GM12878 (cell line): ENCODE data around the gene UBR3.

Experiments used
- BACH1 ChIP-seq: fragments of 450-650 bp; IDR thresholded peaks from 2 replicates; pipeline ENCODE4 v1.6.1; 2017; ENCODE audit warnings: mild to moderate bottlenecking, borderline replicate concordance
- CTCF ChIP-seq, 3 experiments: IDR thresholded peaks in 2 of 3; conservative IDR thresholded peaks in 1 of 3; 2 replicates each; pipeline ENCODE4 v1.5.1; 2011; ENCODE audit warnings: low read depth in 3 of 3, low read length in 3 of 3, mild to moderate bottlenecking in 3 of 3, control low read depth in 2 of 3, moderate library complexity in 2 of 3, inconsistent platforms in 1 of 3, mixed read lengths in 1 of 3; ENCODE audit not compliant: control insufficient read depth in 2 of 3, insufficient read depth in 1 of 3; ENCODE audit errors: extremely low read depth in 1 of 3
- MYC ChIP-seq: IDR thresholded peaks from 2 replicates; pipeline ENCODE4 v1.6.1; 2011; ENCODE audit warnings: mild to moderate bottlenecking, low read length, moderate library complexity, inconsistent platforms; ENCODE audit not compliant: insufficient read depth, insufficient replicate concordance, insufficient read length, severe bottlenecking
- REST ChIP-seq: IDR thresholded peaks from 2 replicates; pipeline ENCODE4 v1.6.1; 2012; ENCODE audit warnings: mild to moderate bottlenecking, low read depth, low read length

- TF ChIP-seq REST (no peak), MYC (no peak), CTCF (IDR thresholded peaks at IDR 0.05 in 2 of 3, conservative IDR thresholded peaks at IDR 0.05 in 1 of 3; ENCODE audit: control insufficient read depth in 2 of 3, extremely low read depth in 1 of 3, insufficient read depth in 1 of 3, low read depth in 3 of 3, low read length in 3 of 3) (no peak), BACH1 (no peak)
Observed at GRCh38 chr2:169838743-169839489, 11.7 kb downstream of the UBR3 start.
